ENCODE results near the gene ZNF385A.
A peak's percentile ranks its signal among the peaks of the same experiment; 100 is the strongest.

The ZNF385A gene

DNA sequence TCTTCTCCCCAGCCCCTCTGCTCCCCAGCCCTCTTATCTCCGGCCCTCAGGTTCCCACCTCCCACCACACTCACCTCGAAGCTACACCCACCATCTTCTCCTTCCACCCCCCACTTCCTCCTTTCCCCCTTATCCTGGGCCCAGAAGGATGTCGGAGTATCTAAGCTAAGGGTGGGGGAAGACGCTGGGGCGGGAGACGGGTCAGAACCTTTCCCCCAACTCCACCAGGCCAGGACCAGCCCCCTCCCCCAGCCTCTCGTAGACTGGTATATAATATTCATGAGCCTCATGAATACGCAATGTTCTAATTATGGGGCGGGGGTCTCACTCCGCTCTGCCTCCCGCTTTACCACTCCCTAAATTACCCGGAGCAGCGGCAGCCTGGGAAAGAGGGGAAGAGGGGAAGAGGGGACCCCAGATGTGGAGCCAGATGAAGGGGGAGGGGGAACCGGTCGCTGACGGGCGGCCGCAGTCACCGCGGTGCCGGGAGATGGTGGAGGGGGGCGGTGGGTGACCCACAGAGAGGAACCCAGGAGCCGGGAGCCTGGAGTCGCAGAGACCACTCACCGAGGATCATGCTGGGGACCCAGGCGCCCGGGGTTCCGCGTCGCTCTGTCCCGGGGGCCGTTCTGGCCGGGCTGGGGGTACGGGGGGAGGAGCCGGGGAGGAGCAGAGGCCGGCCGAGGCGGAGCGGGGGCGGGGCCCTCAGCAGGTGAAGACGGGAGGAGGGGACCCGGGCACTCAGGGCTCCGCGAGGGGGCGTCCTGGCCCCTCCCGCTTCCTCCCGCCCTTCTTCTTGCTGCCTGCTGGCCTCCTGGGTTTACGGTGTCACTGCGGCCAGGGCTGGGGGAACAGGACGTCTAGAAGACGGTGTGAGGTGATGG is 6.4 kb upstream of the ZNF385A start:
- DNase-seq: peak; percentile 70 to 74

DNA sequence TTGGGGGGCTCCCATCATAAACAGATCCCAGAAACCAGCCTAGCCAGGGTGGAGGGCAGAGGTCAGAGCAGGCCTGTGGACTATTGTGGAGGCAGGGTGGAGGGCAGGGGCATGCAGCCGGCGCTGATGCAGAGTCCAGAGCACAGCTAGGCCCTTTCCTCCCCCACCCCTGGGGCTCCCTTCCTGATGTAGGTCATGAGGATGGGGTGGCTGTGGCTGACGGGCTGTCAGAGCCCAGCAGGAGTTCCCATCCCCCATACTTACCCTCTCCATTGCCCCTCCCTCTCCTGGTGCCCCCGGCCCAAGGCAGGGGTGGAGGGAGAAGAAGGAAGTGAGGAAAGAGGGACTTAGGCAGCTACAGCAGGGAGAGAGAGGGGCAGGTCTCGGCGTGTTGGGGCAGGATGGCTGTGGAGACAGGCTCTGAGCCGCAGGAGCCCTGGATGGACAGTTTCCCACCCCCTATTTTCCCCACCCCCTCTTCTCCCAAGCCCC is 5.7 kb upstream of the ZNF385A start:
- DNase-seq: no peak

DNA sequence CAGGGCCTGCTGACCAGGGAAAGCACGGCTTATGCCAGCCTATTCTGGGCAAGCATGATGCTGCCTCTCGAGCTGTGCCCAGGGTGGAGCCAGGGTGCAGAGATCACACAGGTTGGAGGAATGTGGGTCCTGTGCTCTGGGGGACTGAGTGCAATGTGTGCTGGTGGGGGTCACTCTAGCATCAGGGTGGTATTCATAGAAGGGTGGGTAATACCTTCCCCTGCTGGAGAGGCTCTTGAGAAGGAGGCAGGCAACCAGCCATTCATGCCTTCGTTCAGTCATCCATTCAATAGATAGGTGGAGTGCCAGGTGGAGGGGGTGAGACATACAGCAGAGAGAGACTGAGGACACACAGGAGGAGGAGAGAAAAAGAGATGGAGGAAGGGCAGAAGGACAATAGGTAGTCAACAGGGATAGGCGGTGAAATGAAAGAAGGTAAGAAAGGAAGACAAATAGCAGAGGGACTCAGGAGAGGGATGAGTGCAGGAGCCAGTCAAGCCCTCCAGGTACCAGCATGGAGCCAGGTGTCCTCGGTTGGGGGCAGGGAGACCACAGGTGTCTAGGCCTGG is 5.2 kb upstream of the ZNF385A start:
- DNase-seq: no peak

DNA sequence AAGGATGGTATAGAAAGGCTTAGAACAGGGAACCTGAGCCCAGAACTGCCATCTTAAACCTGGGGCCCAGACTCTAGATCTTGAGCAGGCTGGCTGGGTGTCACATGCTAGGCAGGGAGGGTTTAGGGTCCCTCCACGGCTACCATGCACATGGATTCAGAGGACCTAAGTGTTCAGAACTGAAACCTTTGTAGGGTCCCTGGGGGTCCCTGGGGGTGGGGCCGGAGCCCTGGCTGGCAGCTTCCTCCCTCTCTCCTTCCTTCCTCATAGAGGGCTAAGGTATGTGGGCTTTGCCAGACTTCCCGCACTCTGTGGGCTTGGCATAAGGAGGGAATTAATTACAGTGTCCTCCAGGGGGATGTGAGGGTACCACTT is 4.6 kb upstream of the ZNF385A start:
- no peak for DNase-seq

DNA sequence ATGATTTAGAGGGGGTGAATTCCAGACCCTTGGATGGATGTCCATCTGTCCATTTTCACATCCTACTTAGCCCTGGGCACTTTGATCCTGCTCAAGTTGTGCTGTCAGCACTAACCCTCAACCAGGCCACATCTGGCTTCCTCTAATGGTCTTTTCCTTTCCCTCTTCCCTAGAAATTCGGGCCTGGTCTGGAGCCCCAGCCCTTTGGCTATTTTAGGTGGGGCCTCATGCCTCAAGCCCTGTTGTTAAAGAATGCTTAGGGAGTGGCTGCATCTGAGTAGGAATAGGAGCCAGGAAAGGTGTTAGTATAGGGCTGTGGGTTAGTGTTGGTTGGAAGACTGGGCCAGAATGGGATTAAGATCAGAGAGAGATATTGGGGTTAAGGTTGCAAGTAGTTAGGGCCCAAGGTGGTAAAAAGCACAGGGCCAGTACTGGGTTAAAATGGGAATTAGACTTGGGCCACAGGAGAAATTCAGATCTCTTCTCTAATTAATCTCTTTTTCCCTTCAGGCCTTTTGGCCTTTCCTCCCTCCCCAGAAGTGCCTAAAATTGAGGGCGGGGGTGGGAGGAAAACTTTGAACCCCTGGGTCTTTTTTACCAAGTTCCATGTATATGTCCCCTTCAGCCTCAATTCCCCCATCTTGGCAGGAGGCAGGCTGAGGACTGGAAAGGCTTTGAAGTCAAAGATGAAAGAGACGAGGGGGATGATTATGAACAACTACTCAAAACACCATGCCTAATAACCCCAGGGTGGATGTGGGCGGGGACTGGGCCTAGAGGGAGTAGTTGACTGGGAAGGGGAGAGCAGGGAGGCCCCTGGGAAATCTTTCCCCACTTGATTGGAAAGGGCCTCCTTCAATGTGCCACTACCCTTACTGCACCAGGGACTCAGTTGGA is 4.0 kb upstream of the ZNF385A start:
- DNase-seq: no peak

DNA sequence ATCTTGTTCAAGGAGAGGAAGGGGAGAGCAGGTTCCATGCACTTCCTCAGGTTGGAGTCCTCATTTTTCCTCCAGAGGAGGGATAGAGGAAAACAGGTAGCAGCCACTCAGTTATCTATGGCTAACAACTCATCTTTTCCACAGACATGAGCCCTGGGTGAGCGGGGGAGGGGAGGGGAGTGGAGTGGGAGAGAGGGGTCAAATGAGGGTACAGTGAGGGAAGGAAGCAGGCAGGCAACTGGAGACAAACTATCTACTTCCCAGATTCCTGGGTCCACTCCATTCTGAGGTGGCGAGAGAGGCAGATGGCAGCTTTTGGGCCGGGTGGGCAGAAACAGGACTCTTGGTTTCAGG is 2.6 kb upstream of the ZNF385A start:
- no peak for DNase-seq

DNA sequence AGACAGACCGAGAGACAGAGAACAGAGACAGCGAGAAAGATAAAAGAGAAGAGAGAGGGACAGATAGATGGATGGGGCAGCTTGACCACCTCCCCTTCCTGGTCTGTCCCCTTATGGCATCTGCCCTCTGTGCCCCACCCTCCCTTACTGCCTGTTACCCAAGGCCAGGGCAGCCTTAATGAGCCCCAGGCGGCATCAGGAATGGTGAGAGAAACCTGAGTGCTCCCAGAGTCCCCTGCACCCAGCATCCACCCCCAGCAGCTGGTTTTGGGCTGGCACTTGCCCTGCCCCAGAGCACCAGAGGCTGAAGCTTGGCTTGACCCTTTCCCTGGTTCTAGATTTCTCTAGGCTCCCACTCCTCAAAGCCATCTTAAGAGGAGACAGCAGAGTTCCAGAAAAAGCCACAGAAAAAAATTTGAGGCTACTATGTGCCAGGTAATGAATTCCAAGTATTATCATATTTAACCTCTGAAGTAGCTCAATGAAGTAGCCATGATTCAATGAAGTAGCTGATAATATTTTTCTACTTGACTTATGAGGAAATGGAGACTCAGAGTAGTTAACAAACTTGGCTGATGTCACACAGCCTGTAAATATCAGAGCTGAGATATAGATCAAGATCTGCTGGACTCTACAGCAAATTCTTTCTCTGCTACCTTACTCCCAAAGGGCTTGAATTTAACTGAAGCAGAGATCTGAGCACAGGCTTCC is 2.0 kb upstream of the ZNF385A start:
- DNase-seq: no peak

DNA sequence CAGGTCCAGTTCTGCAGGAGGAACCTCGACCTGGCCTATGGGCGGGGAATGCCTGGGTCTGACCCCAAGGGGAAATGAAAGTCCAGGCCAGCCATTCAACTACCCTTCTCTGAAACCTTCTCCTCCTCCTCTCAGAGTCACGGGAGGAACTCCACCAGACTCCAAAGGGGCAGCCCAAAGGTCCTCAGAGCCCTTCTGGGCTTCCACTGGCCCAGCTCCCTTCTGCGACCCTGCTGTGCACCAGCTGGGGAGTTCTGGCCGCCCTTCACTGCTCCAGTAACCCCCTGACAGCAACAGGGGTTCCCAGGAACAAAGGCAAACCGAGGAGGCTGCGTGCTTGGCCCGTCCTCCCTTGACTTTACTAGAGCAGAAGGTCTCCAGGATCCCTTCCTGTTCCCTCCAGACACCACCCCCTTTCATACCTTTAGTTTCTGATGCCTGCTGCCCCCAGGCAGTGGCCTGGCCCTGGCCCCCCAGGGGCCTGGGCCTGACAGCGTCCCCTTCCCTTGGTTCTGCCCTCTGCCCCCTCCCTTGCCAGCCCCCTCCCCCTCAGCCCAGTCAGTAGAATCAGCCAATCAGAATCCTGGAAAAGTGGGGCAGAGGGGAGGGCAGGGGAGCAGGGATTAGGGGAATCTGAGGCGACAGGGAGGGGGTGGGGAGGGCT is 850 bp upstream of the ZNF385A start:
- DNase-seq: no peak

DNA sequence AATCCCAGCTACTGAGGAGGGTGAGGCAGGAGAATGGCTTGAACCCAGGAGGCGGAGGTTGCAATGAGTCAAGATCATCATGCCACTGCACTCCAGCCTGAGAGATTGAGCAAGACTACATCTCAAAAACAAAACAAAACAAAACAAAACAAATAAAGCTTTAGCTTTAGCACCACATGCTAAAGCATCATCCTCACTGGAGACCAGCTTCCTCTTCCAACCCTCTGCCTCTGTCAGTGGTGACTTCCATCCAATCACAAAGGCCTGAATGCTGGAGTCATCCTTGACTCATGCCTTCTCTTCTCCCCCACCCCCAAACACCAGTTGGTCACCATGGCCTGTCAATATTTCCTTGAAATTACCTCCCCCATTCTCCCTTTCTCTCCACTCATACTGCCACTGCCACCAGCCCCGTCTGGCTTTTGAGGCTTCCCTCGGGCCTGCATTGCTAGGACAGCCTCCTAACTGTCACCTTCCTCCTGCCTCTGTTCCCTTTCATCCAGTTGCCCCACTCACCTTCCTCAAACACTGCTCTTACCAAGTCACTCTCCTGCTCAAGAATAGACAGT is 1.4 kb downstream of the ZNF385A start:
- peak; percentile 29 to 45 for DNase-seq

DNA sequence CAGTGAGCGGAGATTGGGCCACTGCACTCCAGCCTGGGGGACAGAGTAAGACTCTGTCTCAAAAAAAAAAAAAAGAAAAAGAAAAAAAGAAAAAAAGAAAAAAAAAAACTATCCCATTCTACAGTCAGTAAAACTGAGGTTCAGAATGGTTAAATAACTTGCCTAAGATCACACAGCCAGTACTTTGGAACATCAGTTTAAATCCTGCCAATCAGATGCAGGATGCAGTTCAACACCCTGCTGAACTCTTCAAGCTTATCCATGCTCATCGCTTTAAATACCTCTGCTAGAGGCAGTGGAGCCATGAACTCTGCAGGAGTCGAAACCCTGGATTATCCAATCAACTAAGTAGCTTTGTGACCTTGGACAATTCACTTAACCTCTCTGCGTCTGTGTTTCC is 3.4 kb downstream of the ZNF385A start:
- DNase-seq: no peak

DNA sequence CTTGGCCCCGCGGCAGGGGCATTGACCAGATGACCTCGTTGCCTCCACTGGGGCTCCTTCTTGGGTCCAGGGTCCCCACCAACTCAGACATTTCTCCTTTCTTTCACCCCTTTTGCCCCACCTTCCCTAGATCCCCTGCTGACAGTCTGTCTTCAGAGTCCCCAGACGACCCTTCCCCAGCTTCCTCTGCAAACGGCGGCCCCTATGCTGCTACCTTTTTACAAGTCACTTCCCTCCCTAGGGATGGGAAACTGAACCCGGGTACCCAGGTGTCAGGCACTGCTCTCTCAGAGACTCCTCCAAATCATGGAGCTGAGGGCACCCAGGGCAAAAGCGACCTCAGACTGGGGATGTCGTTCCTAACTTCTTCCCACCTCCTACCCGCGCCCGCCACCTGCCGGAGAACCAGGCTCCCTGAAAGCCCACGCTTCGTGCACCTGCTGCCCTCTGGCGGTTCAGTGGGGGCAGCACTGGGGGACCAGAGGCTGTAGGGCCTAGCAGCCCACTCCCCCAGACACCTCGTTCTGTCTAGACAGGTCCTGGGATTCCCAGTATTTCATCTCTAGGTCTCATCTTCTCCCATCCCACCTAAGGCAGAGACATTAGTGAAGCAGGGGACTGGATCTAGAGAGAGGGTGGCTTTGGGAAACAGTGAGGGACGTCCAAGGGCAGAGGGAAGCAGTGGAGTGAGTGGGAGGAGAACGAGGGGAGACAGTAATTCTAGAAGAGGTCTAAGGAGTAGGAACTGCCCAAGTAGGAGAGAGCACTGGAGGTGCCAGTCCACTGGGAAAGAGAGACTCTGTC is 4.9 kb downstream of the ZNF385A start:
- DNase-seq: peak; percentile 93 to 95

DNA sequence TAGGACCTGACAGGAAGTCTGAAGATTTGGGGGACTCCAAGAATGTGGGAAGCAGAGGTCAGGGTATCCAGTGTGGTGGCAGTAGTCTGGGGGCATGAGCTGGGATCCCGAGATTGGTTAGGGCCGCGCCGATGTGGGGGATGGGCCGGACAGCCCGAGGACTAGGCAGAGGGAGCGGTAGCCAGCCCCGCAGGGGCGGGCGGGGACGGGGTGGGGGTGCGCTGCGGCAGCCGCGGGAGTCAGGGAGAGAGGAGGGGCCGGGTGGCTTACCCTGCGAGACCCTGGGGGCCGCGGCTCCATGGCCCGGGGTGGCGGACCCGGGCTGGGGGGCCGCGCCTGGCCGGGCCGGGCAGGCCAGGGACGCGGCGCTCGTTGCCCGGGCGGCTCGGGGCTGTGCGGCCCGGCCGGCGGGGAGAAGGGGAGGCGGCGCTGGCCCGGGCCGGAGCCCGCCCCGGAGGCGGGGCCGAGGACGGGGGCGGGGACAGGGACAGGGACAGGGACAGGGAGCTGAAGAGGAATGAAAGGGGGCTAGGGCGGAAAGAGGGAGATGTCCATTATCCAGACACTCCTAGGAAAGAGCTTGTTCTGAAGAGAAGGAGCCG is 5.6 kb downstream of the ZNF385A start:
- no peak for DNase-seq

DNA sequence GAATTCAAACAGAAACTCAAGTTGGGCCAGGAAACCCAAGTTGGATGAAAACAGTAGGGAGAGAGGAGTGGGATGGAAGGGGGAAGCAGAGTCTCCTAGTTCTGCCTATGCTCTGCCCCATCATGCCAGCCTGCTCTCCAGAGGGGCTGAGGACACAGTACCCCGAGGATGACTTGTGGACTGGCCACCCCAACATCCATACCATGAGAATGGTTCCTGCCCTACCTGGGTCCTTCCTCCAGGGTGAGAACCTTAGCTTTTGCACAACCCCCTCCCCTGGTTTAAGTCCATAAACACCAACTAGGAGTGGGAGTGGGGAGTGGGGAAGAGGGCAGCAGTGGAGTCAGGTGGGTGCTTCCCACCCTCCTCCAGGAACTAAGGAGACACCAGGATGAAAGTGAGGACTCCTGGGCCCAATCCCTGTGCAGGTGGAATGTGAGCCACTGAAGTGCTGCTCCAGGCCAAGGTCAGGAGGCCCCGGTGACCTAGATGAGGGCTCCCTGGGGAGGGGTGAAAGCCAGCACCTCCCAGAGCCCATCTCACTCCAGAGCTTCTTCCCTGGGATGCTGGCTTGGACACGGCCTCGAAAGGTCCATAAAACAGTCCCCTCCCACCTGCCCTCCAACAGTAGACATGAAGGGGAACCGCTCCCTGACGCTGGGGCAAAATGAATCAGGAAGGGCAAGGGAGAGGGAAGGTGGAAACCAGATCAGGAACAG is 6.6 kb downstream of the ZNF385A start:
- no peak for DNase-seq

DNA sequence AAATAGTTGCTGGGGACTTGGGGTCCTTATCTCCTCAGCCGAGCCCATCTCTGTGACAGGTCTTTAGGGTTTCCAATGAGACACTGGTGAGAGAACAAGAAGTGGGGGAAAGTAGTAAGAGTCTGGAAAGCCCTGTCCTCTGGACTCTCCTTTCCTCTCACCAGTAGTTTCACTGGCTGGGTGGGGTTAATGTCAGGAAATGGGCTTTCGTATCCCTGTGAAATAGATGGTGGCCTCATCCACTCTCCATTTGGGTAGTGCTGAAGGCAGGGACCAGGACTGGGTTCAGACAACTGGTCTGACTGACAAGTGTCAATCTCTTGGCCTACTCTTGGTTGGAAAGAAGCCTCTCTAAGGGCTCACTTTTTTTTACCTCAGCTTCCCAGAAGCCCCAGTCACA is 7.5 kb downstream of the ZNF385A start:
- no peak for DNase-seq

DNA sequence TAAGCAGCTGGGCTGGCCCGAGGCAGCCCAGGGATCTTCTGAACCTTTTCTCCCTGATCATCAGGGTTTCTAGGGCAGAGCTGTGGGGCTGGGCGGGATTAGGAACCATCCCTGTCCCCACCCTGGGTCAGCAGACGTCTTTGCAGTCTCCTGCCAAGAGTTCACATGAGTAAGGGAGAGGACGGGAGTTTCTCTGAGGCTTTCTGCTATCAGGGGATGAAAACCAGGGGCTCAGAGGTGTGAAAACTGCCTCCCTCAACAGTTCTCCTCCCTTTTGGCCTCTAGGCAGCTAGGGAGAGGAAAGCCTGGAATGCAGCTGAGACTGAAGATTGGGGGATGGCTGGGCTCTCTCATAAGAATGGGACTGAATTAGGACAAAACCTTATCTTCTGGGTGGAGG is 7.9 kb downstream of the ZNF385A start:
- no peak for DNase-seq

DNA sequence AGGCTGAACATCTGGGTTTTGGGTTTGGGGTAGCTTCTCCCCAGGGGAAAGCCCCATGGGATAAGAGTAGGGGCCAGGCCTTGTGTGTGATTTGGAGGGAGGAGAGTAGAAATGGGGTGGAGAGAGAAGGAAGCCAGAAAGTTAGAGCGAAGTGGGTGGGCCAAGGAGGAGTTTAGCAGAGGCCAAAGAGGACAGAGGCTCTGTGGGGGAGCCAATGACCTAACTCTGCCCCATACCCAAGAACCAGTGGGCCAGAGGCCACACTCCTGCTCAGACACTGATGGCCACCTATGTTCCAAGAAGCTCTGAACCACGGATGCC is 9.3 kb downstream of the ZNF385A start:
- DNase-seq: no peak

DNA sequence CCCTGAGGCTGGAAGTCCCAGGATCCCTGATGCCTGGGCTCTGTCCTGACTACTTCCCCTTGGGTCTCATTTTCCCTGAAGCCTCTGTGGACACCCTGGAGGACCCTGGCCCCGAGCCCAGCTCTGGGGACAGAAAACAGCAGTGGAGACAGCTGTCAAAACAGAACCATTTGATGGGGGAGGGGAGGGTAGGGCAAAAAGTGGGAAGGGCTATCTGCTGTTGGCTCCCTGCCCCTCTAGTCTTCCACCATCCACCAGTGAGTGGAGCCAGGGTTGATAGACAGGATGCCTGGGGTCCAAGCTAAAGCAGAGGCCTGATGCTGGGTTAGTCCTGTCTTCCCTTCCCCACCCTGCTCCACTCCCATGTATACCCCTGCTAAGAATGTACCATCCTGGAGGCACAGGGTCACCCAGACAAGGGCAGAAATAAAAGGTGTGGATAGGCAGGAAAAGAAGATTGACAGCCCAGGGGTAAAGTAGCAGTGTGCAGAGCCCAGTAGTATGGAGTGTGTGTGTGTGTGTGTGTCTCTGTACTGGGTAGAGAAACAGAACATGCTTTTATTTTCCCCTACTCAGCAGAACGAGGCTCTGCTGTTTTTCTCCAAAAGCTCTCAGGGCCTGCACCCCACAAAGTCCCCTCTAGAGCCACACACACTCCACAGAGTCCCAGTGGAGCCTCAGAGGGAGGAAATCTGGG is 9.8 kb downstream of the ZNF385A start:
- no peak for DNase-seq

DNA sequence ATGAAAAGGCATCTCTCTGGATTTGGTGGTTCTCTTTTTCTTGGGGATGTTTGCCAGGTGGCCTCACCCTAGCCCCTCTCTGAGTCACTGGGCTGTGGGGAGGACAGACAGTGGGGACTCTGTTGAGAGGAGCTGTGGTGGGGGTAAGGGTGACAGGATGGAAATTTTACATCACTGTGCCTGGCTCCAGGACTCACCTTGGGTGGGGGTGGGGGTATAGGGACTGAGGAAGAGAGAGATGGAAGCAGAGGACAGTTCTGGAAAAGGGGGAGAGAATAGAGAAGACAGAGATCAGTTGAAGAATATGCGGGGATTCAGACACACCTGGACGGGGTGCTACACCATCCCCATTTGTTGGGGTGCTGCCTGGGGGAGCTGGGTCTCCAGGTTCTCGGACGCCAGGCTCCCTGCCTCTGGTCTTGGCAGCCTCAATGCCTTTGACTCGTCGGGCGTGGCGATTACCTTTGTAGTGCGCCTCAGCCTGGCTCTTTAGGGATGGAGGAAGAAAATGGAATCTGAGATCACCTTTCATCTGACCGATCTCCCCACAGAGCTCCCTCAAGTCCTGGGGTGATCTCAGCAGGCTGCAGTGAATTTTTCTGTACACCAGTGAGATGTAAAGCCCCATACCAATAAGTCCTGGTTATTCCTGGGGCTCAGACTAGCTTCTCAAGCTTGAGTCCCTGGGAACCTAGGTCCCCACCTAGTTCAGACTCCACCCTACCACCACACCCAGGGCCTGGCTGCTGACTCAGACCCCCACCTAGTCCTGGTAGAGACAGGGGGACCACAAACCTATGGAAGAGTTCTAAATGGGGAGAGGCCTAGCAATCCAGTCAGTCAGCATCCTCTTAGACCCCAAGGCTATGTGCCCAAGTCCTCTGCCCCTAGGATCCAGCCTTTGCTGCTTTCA is 10.6 kb downstream of the ZNF385A start:
- DNase-seq: no peak

All from activated CD4-positive, alpha-beta T cell treated with anti-CD3 and anti-CD28 coated beads, Interleukin-2, amount 50 U/mL, for 48 hours (primary cell).